A549 (cell line): ENCODE measurements around the gene MGAT5. TPM values are rescaled to one million over a fixed set of nuclear protein-coding genes. Genes with fewer than 3 reads are reported as not detected.

ENCODE experiments used
- ATAC-seq, 2 experiments: fragments of 200-7000 bp in 1 of 2; fragments of >200 bp in 1 of 2; cut with Nextera tagmentation in 1 of 2; cut with Tn5 transposase in 1 of 2; 3 replicates each; pipeline versions ENCODE4 v1.8.0 to v1.9.1; 2018 to 2020; ENCODE audit warnings: mild to moderate bottlenecking in 1 of 2, moderate library complexity in 1 of 2
- CTCF ChIA-PET: fragments of 300-600 bp; sonication (Branson Sonifier 250); formaldehyde crosslinking; extraction: SDS; loops from one replicate; lab custom pipeline; 2021; ENCODE audit warnings: antibody characterized with exemption, inconsistent platforms; lab: Yijun Ruan, JAX
- POLR2A ChIA-PET: fragments of 350-600 bp; formaldehyde crosslinking; extraction: SDS; loops from one replicate; lab custom pipeline; 2021; ENCODE audit warnings: antibody characterized with exemption, inconsistent platforms; lab: Yijun Ruan, JAX
- DNase-seq, 2 experiments: peaks; one replicate each; pipeline versions ENCODE4 v3.0.0 to v3.0.0-alpha.2; 2011 to 2016; ENCODE audit warnings: low read depth in 1 of 2, low spot score in 1 of 2
- FAIRE-seq: peaks from 2 replicates; lab custom pipeline; 2011; peaks lifted over from hg19 to GRCh38; lab: Jason Lieb, UNC
- H3K27ac ChIP-seq, 2 experiments: fragments of >200 bp; sonication (Bioruptor Twin); formaldehyde crosslinking; 3 replicates each; pipeline ENCODE4 v1.5.1; 2016 to 2017
- H3K4me1 ChIP-seq: fragments of >200 bp; sonication (Bioruptor Twin); formaldehyde crosslinking; 3 replicates; pipeline ENCODE4 v1.6.1; 2016
- H3K4me2 ChIP-seq: fragments of >200 bp; sonication (Bioruptor Twin); formaldehyde crosslinking; 3 replicates; pipeline ENCODE4 v1.6.1; 2016
- H3K4me3 ChIP-seq: fragments of >200 bp; sonication (Bioruptor Twin); formaldehyde crosslinking; 3 replicates; pipeline ENCODE4 v1.5.1; 2016
- H3K9me3 ChIP-seq: fragments of >200 bp; sonication (Bioruptor Twin); formaldehyde crosslinking; 3 replicates; pipeline ENCODE4 v1.6.1; 2016
- BHLHE40 ChIP-seq: IDR thresholded peaks from 2 replicates; pipeline ENCODE4 v1.6.1; 2012; ENCODE audit warnings: low read depth, low read length, inconsistent platforms
- CBX2 ChIP-seq: fragments of 200-600 bp; sonication (generic); IDR thresholded peaks from 2 replicates; pipeline ENCODE4 v1.6.1; 2016; ENCODE audit warnings: low read depth, mild to moderate bottlenecking, borderline replicate concordance
- CBX8 ChIP-seq: fragments of 200-600 bp; sonication (generic); IDR thresholded peaks from 2 replicates; pipeline ENCODE4 v1.6.1; 2016
- ESRRA ChIP-seq: fragments of 150-350 bp; IDR thresholded peaks from 2 replicates; pipeline ENCODE4 v1.6.1; 2014; ENCODE audit warnings: mild to moderate bottlenecking, low read length, borderline replicate concordance
- FOSL2 ChIP-seq, 2 experiments: fragments of 450-650 bp in 1 of 2; fragments of >200 bp in 1 of 2; sonication (Bioruptor Twin) in 1 of 2; formaldehyde crosslinking; IDR thresholded peaks; 2 replicates each; pipeline versions ENCODE4 v1.5.0 to v1.6.1; 2016 to 2020; ENCODE audit warnings: mild to moderate bottlenecking in 1 of 2, moderate library complexity in 1 of 2
- GATA3 ChIP-seq: IDR thresholded peaks from 2 replicates; pipeline ENCODE4 v1.6.1; 2012; ENCODE audit warnings: borderline replicate concordance
- HEYL ChIP-seq: fragments of 250-450 bp; sonication (Bioruptor Pico); IDR thresholded peaks from 2 replicates; pipeline ENCODE4 v1.8.0; 2021; ENCODE audit warnings: mild to moderate bottlenecking, moderate library complexity
- HOXB5 ChIP-seq: fragments of 250-450 bp; sonication (Bioruptor Pico); IDR thresholded peaks from 2 replicates; pipeline ENCODE4 v1.5.0; 2020; ENCODE audit warnings: mild to moderate bottlenecking, moderate library complexity
- MAFK ChIP-seq: fragments of 450-650 bp; IDR thresholded peaks from 2 replicates; pipeline ENCODE4 v1.6.1; 2014; ENCODE audit not compliant: partially characterized antibody
- MAZ ChIP-seq: fragments of 150-350 bp; IDR thresholded peaks from 2 replicates; pipeline ENCODE4 v1.6.1; 2014; ENCODE audit warnings: antibody characterized with exemption, low read depth, low read length, borderline replicate concordance
- NFE2L2 ChIP-seq: fragments of 150-350 bp; conservative IDR thresholded peaks from 2 replicates; pipeline ENCODE4 v1.6.1; 2014; ENCODE audit warnings: low read length
- NPAS2 ChIP-seq: fragments of 250-450 bp; sonication (Bioruptor Pico); IDR thresholded peaks from 2 replicates; pipeline ENCODE4 v1.8.0; 2022; ENCODE audit warnings: mild to moderate bottlenecking, moderate library complexity, borderline replicate concordance
- POLR2AphosphoS2 ChIP-seq: conservative IDR thresholded peaks from 2 replicates; pipeline ENCODE4 v1.6.1; 2012; ENCODE audit warnings: low read length, improper control_type of control experiment, inconsistent platforms
- RARB ChIP-seq: fragments of 250-450 bp; sonication (Bioruptor Pico); IDR thresholded peaks from 2 replicates; pipeline ENCODE4 v1.8.0; 2021; ENCODE audit warnings: mild to moderate bottlenecking, moderate library complexity
- RNF2 ChIP-seq: fragments of 200-600 bp; sonication (generic); IDR thresholded peaks from 2 replicates; pipeline ENCODE4 v1.6.1; 2016; ENCODE audit warnings: low read depth, mild to moderate bottlenecking, antibody characterized with exemption, moderate library complexity, borderline replicate concordance
- WGBS: methylation state at CpG from one replicate; pipeline ENCODE4 v1.1.6; 2017; ENCODE audit errors: missing lambda C conversion rate; 5-methylcytosine and 5-hydroxymethylcytosine counted together
- polyA plus RNA-seq, 4 experiments: library from polyadenylated mRNA; depleted of rRNA in 3 of 4; stranded (reverse); fragments of >200 nt; fragmentation: RNase III in 1 of 4; extraction: RNeasy Plus Mini Kit Qiagen cat#74134 plus additional on column Dnase treatment in 1 of 4; gene quantifications; 2 replicates in 3 of 4; 3 replicates in 1 of 4; pipeline ENCODE4 v1.2.3, GENCODE V29; 2011 to 2017
- TF ChIP-seq, protein P1 (sequence below): fragments of 200-600 bp; sonication (generic); IDR thresholded peaks from 2 replicates; pipeline ENCODE4 v1.6.1; 2016; ENCODE audit warnings: antibody characterized with exemption, mild to moderate bottlenecking, moderate library complexity
- TF ChIP-seq, protein P2 (sequence below): fragments of >200 bp; sonication (Bioruptor Twin); formaldehyde crosslinking; IDR thresholded peaks from 2 replicates; pipeline ENCODE4 v1.6.1; 2016
- TF ChIP-seq, protein P3 (sequence below): fragments of 250-450 bp; sonication (Bioruptor Pico); IDR thresholded peaks from 2 replicates; pipeline ENCODE4 v1.5.0; 2020; ENCODE audit warnings: low read depth, mild to moderate bottlenecking, moderate library complexity
- TF ChIP-seq, protein P4 (sequence below): fragments of 150-350 bp; IDR thresholded peaks from 2 replicates; pipeline ENCODE4 v1.6.1; 2014; ENCODE audit warnings: low read depth, mild to moderate bottlenecking, low read length

The MGAT5 gene
- polyA plus RNA-seq, 2 of the 4 experiments (the other 2 are of a cell fraction): 13.2 to 17.1 TPM

DNA sequence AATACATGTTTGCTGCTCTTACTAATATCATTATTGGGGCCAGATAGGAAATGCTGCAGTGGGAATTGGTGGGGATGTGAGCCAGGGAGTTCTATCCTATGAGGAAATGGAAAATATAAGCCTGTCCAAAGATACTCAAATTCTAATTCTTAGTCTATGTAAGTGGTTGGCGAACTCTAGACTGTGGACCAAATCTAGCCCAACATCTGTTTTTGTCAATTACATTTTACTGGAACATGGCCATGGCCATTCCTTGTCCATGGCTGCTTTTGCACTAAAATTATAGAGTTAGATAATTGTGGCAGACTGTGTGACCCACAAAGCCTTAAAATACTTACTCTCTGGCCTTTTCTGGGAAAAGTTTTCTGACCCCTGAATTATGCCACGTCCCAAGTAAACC, 113.3 kb downstream of the MGAT5 start:
- ATAC-seq (no peak), FAIRE-seq (no peak), DNase-seq (no peak)
- POLR2A ChIA-PET: no interaction called here
- no peak overlapping the region for H3K27ac ChIP-seq
- no peak for TF ChIP-seq CBX8
- WGBS: 89% methylated on average over 2 of the region's 2 CpGs
- no peak overlapping the region for H3K4me2 ChIP-seq
- no peak overlapping the region for H3K4me3 ChIP-seq
- no peaks in the 10 kb centered on the region for H3K9me3 ChIP-seq
- no peaks in the 10 kb centered on the region for H3K4me1 ChIP-seq
- CTCF ChIA-PET: interaction anchor here (1.0 kb wide), 1 partner anchor 13 kb away, joined by 3 read pairs; no protein-coding TSS in a partner anchor

DNA sequence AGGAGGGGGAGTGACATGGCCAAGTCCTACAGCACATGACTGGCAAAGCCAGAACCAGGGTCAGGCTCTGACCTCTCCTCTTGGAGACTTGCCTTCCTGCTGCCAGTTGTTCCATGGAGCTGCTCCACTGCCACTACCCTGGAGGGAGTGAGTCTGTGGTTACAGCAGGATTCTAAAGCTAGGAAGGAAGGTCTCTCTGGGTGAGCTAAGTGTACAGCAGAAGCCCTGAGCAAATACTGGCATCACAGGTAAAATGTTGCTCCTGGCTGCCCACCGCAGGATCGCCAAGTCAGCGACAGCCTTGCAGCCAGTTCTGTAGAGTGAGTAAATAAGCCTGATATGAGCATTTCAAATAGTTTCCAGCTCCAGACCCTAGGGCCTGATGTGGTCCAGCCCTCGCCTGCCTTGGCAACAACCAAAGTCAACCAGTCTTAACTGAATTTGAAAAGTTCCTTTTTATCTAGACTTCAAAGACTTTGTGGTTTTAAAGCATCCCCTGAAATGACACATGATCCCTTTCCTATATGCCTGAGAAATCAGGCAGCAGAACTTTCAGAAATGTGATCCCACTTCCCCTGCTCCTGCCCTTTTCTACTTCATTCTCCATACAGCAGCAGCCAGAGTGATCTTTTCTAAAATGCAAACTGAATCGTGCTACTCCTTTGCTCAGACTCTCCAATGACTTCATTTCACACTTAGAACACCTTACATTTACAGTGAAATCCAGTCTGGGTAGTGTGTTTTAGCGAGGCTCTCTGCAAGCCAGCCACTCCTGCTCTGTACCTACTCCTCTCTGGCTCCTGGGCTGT, 114.3 kb downstream of the MGAT5 start:
- ChIA-PET CTCF (interaction anchor here (0.6 to 1.0 kb wide), 2 partner anchors 14 to 481 kb away, joined by 3 read pairs; no protein-coding TSS in a partner anchor), POLR2A (no interaction called here)
- FAIRE-seq (no peak), ATAC-seq (no peak), DNase-seq (no peak)
- no peaks in the 10 kb centered on the region for H3K9me3 ChIP-seq
- 81% methylated on average over 6 of the region's 6 CpGs for WGBS
- no peak overlapping the region for H3K4me3 ChIP-seq
- TF ChIP-seq NPAS2 (no peak), NFE2L2 (no peak), CBX2 (no peak), FOSL2 (IDR thresholded peaks at IDR 0.05) (no peak), FOSL2 (CRISPR knock-in tag; IDR thresholded peaks at IDR 0.05) (no peak), ESRRA (no peak), POLR2AphosphoS2 (no peak), MAZ (no peak)
- TF ChIP-seq, protein P1, sequence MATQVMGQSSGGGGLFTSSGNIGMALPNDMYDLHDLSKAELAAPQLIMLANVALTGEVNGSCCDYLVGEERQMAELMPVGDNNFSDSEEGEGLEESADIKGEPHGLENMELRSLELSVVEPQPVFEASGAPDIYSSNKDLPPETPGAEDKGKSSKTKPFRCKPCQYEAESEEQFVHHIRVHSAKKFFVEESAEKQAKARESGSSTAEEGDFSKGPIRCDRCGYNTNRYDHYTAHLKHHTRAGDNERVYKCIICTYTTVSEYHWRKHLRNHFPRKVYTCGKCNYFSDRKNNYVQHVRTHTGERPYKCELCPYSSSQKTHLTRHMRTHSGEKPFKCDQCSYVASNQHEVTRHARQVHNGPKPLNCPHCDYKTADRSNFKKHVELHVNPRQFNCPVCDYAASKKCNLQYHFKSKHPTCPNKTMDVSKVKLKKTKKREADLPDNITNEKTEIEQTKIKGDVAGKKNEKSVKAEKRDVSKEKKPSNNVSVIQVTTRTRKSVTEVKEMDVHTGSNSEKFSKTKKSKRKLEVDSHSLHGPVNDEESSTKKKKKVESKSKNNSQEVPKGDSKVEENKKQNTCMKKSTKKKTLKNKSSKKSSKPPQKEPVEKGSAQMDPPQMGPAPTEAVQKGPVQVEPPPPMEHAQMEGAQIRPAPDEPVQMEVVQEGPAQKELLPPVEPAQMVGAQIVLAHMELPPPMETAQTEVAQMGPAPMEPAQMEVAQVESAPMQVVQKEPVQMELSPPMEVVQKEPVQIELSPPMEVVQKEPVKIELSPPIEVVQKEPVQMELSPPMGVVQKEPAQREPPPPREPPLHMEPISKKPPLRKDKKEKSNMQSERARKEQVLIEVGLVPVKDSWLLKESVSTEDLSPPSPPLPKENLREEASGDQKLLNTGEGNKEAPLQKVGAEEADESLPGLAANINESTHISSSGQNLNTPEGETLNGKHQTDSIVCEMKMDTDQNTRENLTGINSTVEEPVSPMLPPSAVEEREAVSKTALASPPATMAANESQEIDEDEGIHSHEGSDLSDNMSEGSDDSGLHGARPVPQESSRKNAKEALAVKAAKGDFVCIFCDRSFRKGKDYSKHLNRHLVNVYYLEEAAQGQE: no peak
- TF ChIP-seq, protein P2, sequence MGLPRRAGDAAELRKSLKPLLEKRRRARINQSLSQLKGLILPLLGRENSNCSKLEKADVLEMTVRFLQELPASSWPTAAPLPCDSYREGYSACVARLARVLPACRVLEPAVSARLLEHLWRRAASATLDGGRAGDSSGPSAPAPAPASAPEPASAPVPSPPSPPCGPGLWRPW: no peak
- H3K4me1 ChIP-seq: no peaks in the 10 kb centered on the region
- H3K27ac ChIP-seq: no peak overlapping the region
- H3K4me2 ChIP-seq: no peak overlapping the region

DNA sequence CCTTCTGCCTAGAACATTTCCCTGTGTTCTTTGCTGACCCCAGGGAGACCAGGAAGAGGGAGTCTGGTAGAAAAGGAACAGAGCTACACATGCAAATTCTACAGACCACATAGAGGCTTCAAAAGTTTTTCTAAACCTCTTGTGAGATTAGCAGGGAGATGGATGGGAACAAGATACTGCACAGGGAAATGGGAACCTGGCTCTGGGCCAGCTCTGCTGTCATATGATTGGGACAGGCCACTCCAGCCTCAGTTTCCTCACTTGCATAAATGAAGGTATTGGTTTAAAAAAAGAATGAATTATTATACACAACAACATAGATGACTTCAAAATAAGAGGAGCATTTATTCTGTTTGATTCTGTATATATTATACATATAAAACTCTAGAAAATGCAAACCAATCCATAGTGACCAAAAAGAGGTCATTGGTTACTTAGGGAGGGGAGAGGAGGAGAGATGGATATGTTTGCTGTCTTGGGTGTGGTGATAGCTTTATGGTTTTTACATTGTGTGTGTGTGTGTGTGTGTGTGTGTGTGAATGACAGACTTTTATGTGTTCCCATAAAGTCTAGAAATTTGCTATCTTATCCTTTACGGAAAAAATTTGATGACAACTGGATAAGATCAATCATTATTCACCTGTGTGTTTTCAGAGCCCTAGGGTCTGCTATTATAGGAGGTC, 115.5 kb downstream of the MGAT5 start:
- FAIRE-seq: no peak
- TF ChIP-seq, protein P3, sequence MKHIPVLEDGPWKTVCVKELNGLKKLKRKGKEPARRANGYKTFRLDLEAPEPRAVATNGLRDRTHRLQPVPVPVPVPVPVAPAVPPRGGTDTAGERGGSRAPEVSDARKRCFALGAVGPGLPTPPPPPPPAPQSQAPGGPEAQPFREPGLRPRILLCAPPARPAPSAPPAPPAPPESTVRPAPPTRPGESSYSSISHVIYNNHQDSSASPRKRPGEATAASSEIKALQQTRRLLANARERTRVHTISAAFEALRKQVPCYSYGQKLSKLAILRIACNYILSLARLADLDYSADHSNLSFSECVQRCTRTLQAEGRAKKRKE (CRISPR knock-in tag): no peak
- TF ChIP-seq GATA3: no peak
- no peak for TF ChIP-seq HEYL (CRISPR knock-in tag)
- no peak for TF ChIP-seq HOXB5 (CRISPR knock-in tag)
- TF ChIP-seq, protein P1: no peak
- TF ChIP-seq, protein P4, sequence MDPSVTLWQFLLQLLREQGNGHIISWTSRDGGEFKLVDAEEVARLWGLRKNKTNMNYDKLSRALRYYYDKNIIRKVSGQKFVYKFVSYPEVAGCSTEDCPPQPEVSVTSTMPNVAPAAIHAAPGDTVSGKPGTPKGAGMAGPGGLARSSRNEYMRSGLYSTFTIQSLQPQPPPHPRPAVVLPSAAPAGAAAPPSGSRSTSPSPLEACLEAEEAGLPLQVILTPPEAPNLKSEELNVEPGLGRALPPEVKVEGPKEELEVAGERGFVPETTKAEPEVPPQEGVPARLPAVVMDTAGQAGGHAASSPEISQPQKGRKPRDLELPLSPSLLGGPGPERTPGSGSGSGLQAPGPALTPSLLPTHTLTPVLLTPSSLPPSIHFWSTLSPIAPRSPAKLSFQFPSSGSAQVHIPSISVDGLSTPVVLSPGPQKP: no peak
- TF ChIP-seq NPAS2: no peak
- no peak for TF ChIP-seq RARB (CRISPR knock-in tag)
- no peak for TF ChIP-seq MAZ
- no peak for TF ChIP-seq MAFK
- TF ChIP-seq ESRRA: no peak
- no peak for TF ChIP-seq RNF2
- no peak for TF ChIP-seq POLR2AphosphoS2
- TF ChIP-seq BHLHE40: no peak

More for the DNA sequence above, 115.5 kb downstream of the MGAT5 start:
- POLR2A ChIA-PET: no interaction called here
- CTCF ChIA-PET: no interaction called here
- H3K9me3 ChIP-seq: no peaks in the 10 kb centered on the region
- ATAC-seq: no peak
- H3K27ac ChIP-seq: no peak overlapping the region
- no peaks in the 10 kb centered on the region for H3K4me1 ChIP-seq
- no peak overlapping the region for H3K4me2 ChIP-seq
- no peak overlapping the region for H3K4me3 ChIP-seq
- 85% methylated on average over 1 of the region's 1 CpG for WGBS
- DNase-seq: no peak
